SK-N-SH (cell line): ENCODE data around the gene PTPRD. TPM values are rescaled to one million over a fixed set of nuclear protein-coding genes. Genes with fewer than 3 reads are reported as not detected.

Experiments used
- CTCF ChIA-PET: fragments of 300-600, 350-600 bp; formaldehyde crosslinking; extraction: SDS; loops from one replicate; lab custom pipeline; 2021; lab: Yijun Ruan, JAX
- POLR2A ChIA-PET: fragments of 350-600 bp; sonication (Branson Sonifier 250); formaldehyde crosslinking; extraction: SDS; loops from one replicate; lab custom pipeline; 2020; ENCODE audit warnings: antibody characterized with exemption, inconsistent platforms; lab: Yijun Ruan, JAX
- DNase-seq: peaks from one replicate; pipeline ENCODE4 v3.0.0; 2012
- H2AFZ ChIP-seq: fragments of 200-600 bp; sonication (generic); 2 replicates; pipeline ENCODE4 v1.8.1; 2016; ENCODE audit warnings: antibody characterized with exemption, mild to moderate bottlenecking, low read depth
- H3F3A ChIP-seq: fragments of 200-600 bp; sonication (generic); replicated peaks from 2 replicates; pipeline ENCODE3; 2016; ENCODE audit warnings: antibody characterized with exemption, mild to moderate bottlenecking; ENCODE audit not compliant: insufficient read depth
- H3K27ac ChIP-seq, 2 experiments: fragments of 200-500 bp in 1 of 2; fragments of 200-600 bp in 1 of 2; sonication (Bioruptor generic) in 1 of 2; sonication (generic), shearing (Covaris generic) in 1 of 2; 2 replicates each; pipeline versions ENCODE4 v1.5.1 to v1.6.1; 2014 to 2016; ENCODE audit warnings: low read depth in 2 of 2, inconsistent platforms in 1 of 2, low read length in 1 of 2, mild to moderate bottlenecking in 1 of 2, mixed read lengths in 1 of 2
- H3K27me3 ChIP-seq: fragments of 200-600 bp; sonication (generic), shearing (Covaris generic); 2 replicates; pipeline ENCODE4 v1.6.1; 2016; ENCODE audit warnings: mixed run types; ENCODE audit not compliant: insufficient read depth
- H3K36me3 ChIP-seq, 2 experiments: fragments of 200-500 bp in 1 of 2; fragments of 200-600 bp in 1 of 2; sonication (Bioruptor generic) in 1 of 2; sonication (generic) in 1 of 2; replicated peaks in 1 of 2; 2 replicates each; pipeline versions ENCODE3 to v1.5.1; 2014 to 2016; ENCODE audit warnings: low read length in 1 of 2, mild to moderate bottlenecking in 1 of 2; ENCODE audit not compliant: insufficient read depth in 2 of 2, control insufficient read depth in 1 of 2
- H3K4me1 ChIP-seq, 2 experiments: fragments of 200-500 bp in 1 of 2; fragments of 200-600 bp in 1 of 2; sonication (Bioruptor generic) in 1 of 2; sonication (generic), shearing (Covaris generic) in 1 of 2; 2 replicates each; pipeline versions ENCODE4 v1.5.1 to v1.6.1; 2014 to 2016; ENCODE audit warnings: low read depth in 1 of 2, low read length in 1 of 2, mixed run types in 1 of 2; ENCODE audit not compliant: insufficient read depth in 2 of 2, control insufficient read depth in 1 of 2
- H3K4me2 ChIP-seq: fragments of 200-600 bp; sonication (generic), shearing (Covaris generic); 2 replicates; pipeline ENCODE4 v1.6.1; 2017; ENCODE audit warnings: mixed run types
- H3K4me3 ChIP-seq, 2 experiments: fragments of 200-500 bp in 1 of 2; fragments of 200-600 bp in 1 of 2; sonication (Bioruptor generic) in 1 of 2; sonication (generic), shearing (Covaris generic) in 1 of 2; 2 replicates each; pipeline versions ENCODE4 v1.5.1 to v1.8.1; 2014 to 2016; ENCODE audit warnings: low read depth in 2 of 2, inconsistent platforms in 1 of 2, low read length in 1 of 2, mild to moderate bottlenecking in 1 of 2, mixed read lengths in 1 of 2, moderate library complexity in 1 of 2
- H3K79me2 ChIP-seq: fragments of 200-600 bp; sonication (generic); 2 replicates; pipeline ENCODE4 v1.8.1; 2017; ENCODE audit warnings: mild to moderate bottlenecking; ENCODE audit not compliant: insufficient read depth
- H3K9ac ChIP-seq: fragments of 200-600 bp; sonication (generic); 2 replicates; pipeline ENCODE4 v1.6.1; 2017; ENCODE audit warnings: mixed run types
- H3K9me2 ChIP-seq: fragments of 200-600 bp; sonication (generic); 2 replicates; pipeline ENCODE4 v1.6.1; 2017; ENCODE audit warnings: mixed run types
- H3K9me3 ChIP-seq: fragments of 200-600 bp; sonication (generic); 2 replicates; pipeline ENCODE4 v1.6.1; 2017; ENCODE audit warnings: mixed run types, mild to moderate bottlenecking, moderate library complexity
- H4K20me1 ChIP-seq: fragments of 200-600 bp; sonication (generic); 2 replicates; pipeline ENCODE4 v1.6.1; 2017; ENCODE audit warnings: mild to moderate bottlenecking, mixed run types; ENCODE audit not compliant: insufficient read depth
- ELF1 ChIP-seq: IDR thresholded peaks from 2 replicates; pipeline ENCODE4 v1.4.0; 2012
- EZH2phosphoT487 ChIP-seq: fragments of 200-600 bp; sonication (generic); IDR thresholded peaks from 2 replicates; pipeline ENCODE4 v1.6.1; 2017; ENCODE audit warnings: low read depth, mixed run types, mild to moderate bottlenecking, antibody characterized with exemption, moderate library complexity, borderline replicate concordance
- GABPA ChIP-seq: IDR thresholded peaks from 2 replicates; pipeline ENCODE4 v1.4.0; 2012; ENCODE audit warnings: low read depth, mild to moderate bottlenecking
- GATA2 ChIP-seq: sonication (generic); formaldehyde crosslinking; IDR thresholded peaks from 2 replicates; pipeline ENCODE4 v1.5.0; 2020; ENCODE audit warnings: mild to moderate bottlenecking, missing genetic modification reagents
- JUND ChIP-seq: IDR thresholded peaks from 2 replicates; pipeline ENCODE4 v1.4.0; 2012
- MEF2A ChIP-seq: IDR thresholded peaks from 2 replicates; pipeline ENCODE4 v1.4.0; 2012; ENCODE audit warnings: low read depth, borderline replicate concordance
- MXI1 ChIP-seq: IDR thresholded peaks from 2 replicates; pipeline ENCODE4 v1.6.1; 2012; ENCODE audit warnings: mild to moderate bottlenecking, low read depth, low read length, improper control_type of control experiment
- NFIC ChIP-seq: IDR thresholded peaks from 2 replicates; pipeline ENCODE4 v1.4.0; 2012; ENCODE audit warnings: borderline replicate concordance
- PBX3 ChIP-seq: IDR thresholded peaks from 2 replicates; pipeline ENCODE4; 2012
- POLR2AphosphoS5 ChIP-seq: IDR thresholded peaks from 2 replicates; pipeline ENCODE4 v1.6.1; 2012; ENCODE audit warnings: low read depth, low read length
- RAD21 ChIP-seq: IDR thresholded peaks from 2 replicates; pipeline ENCODE4 v1.6.1; 2012; ENCODE audit warnings: mild to moderate bottlenecking, low read length
- RCOR1 ChIP-seq: fragments of 150-350 bp; IDR thresholded peaks from 2 replicates; pipeline ENCODE4 v1.6.1; 2017; ENCODE audit warnings: antibody characterized with exemption, low read length
- RXRA ChIP-seq: IDR thresholded peaks from 2 replicates; pipeline ENCODE4 v1.4.0; 2012; ENCODE audit warnings: low read depth, mild to moderate bottlenecking, borderline replicate concordance
- SIN3A ChIP-seq: IDR thresholded peaks from 2 replicates; pipeline ENCODE4 v1.6.1; 2012; ENCODE audit warnings: low read depth, mild to moderate bottlenecking, low read length, moderate library complexity, borderline replicate concordance
- TAF1 ChIP-seq: IDR thresholded peaks from 2 replicates; pipeline ENCODE4 v1.6.1; 2012; ENCODE audit warnings: low read depth, mild to moderate bottlenecking, low read length, moderate library complexity, borderline replicate concordance
- TEAD4 ChIP-seq: IDR thresholded peaks from 2 replicates; pipeline ENCODE4 v1.4.0; 2012; ENCODE audit warnings: mild to moderate bottlenecking, borderline replicate concordance; ENCODE audit not compliant: insufficient read depth
- ZBTB33 ChIP-seq: IDR thresholded peaks from 2 replicates; pipeline ENCODE4 v1.4.0; 2012; ENCODE audit warnings: low read depth, borderline replicate concordance
- WGBS: methylation state at CpG from one replicate; pipeline ENCODE4 v1.1.6; 2017; ENCODE audit warnings: low lambda C conversion rate; 5-methylcytosine and 5-hydroxymethylcytosine counted together
- polyA plus RNA-seq, 3 experiments: library from polyadenylated mRNA; depleted of rRNA; stranded (reverse); fragments of >200 nt; gene quantifications; 2 replicates each; pipeline ENCODE4 v1.2.3, GENCODE V29; 2012
- TF ChIP-seq, protein P1 (sequence below): fragments of 200-600 bp; sonication (generic); IDR thresholded peaks from 2 replicates; pipeline ENCODE4 v1.6.1; 2017; ENCODE audit warnings: antibody characterized with exemption, mild to moderate bottlenecking, moderate library complexity
- TF ChIP-seq, protein P2 (sequence below): IDR thresholded peaks from 2 replicates; pipeline ENCODE4 v1.4.0; 2012; ENCODE audit warnings: low read depth
- TF ChIP-seq, protein P3 (sequence below): fragments of 150-350 bp; IDR thresholded peaks from 2 replicates; pipeline ENCODE4 v1.6.1; 2017; ENCODE audit warnings: antibody characterized with exemption, low read length, low read depth, borderline replicate concordance

The PTPRD gene
- polyA plus RNA-seq, 1 of the 3 experiments (the other 2 are of a cell fraction) = 0.15 TPM

- Histone ChIP-seq H3K9me2 (no peaks in the 10 kb centered on the region), H3K27me3 (no peaks in the 10 kb centered on the region), H3K4me3 (no peak overlapping the region), H3K36me3 (no peaks in the 10 kb centered on the region), H3F3A (no peaks in the 10 kb centered on the region), H3K9ac (no peak overlapping the region), H2AFZ (no peak overlapping the region), H3K4me2 (no peak overlapping the region), H3K4me1 (peaks cover 0 to 4% of the 10 kb centered on the region in 2 experiments; a peak in 1 of 4 replicates), H3K79me2 (no peaks in the 10 kb centered on the region), H3K9me3 (no peaks in the 10 kb centered on the region), H3K27ac (no peak overlapping the region), H4K20me1 (no peaks in the 10 kb centered on the region)
- 80% methylated on average over 11 of the region's 11 CpGs for WGBS
- TF ChIP-seq GATA2 (CRISPR knock-in tag) = no peak
- no peak for TF ChIP-seq MXI1
- TF ChIP-seq, protein P1, sequence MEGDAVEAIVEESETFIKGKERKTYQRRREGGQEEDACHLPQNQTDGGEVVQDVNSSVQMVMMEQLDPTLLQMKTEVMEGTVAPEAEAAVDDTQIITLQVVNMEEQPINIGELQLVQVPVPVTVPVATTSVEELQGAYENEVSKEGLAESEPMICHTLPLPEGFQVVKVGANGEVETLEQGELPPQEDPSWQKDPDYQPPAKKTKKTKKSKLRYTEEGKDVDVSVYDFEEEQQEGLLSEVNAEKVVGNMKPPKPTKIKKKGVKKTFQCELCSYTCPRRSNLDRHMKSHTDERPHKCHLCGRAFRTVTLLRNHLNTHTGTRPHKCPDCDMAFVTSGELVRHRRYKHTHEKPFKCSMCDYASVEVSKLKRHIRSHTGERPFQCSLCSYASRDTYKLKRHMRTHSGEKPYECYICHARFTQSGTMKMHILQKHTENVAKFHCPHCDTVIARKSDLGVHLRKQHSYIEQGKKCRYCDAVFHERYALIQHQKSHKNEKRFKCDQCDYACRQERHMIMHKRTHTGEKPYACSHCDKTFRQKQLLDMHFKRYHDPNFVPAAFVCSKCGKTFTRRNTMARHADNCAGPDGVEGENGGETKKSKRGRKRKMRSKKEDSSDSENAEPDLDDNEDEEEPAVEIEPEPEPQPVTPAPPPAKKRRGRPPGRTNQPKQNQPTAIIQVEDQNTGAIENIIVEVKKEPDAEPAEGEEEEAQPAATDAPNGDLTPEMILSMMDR = no peak
- no peak for TF ChIP-seq RXRA
- TF ChIP-seq NFIC = no peak
- no peak for TF ChIP-seq EZH2phosphoT487
- no peak for TF ChIP-seq GABPA
- no peak for TF ChIP-seq TAF1
- TF ChIP-seq RAD21 = no peak
- no peak for TF ChIP-seq POLR2AphosphoS5
- TF ChIP-seq, protein P2, sequence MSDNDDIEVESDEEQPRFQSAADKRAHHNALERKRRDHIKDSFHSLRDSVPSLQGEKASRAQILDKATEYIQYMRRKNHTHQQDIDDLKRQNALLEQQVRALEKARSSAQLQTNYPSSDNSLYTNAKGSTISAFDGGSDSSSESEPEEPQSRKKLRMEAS = no peak
- no peak for TF ChIP-seq JUND
- TF ChIP-seq RCOR1 = no peak
- TF ChIP-seq MEF2A = no peak
- TF ChIP-seq PBX3 = no peak
- DNase-seq = no peak
- ChIA-PET POLR2A (no interaction called here), CTCF (no interaction called here)
Observed at GRCh38 chr9:8724284-8725018, 1888.4 kb downstream of the PTPRD start.

GRCh38 chr9:8723195-8723594 is 1889.6 kb downstream of the PTPRD start:
- DNase-seq = no peak
- peaks cover 0 to 4% of the 10 kb centered on the region in 2 experiments; a peak in 1 of 4 replicates for H3K4me1 ChIP-seq
- TF ChIP-seq ZBTB33 (no peak), GATA2 (CRISPR knock-in tag) (no peak), TEAD4 (no peak), RXRA (no peak), GABPA (no peak), RCOR1 (no peak), ELF1 (no peak), SIN3A (no peak), RAD21 (no peak)
- TF ChIP-seq, protein P3, sequence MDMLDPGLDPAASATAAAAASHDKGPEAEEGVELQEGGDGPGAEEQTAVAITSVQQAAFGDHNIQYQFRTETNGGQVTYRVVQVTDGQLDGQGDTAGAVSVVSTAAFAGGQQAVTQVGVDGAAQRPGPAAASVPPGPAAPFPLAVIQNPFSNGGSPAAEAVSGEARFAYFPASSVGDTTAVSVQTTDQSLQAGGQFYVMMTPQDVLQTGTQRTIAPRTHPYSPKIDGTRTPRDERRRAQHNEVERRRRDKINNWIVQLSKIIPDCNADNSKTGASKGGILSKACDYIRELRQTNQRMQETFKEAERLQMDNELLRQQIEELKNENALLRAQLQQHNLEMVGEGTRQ = no peak
- no peak overlapping the region for H2AFZ ChIP-seq
- no peak overlapping the region for H3K4me3 ChIP-seq
- no peaks in the 10 kb centered on the region for H3K27me3 ChIP-seq
- WGBS = 63% methylated on average over 5 of the region's 5 CpGs
- no peaks in the 10 kb centered on the region for H3K79me2 ChIP-seq
- no peak overlapping the region for H3K9ac ChIP-seq
- H3K4me2 ChIP-seq = no peak overlapping the region
- CTCF ChIA-PET = interaction anchor here (1.0 kb wide), 1 partner anchor 92 kb away, joined by 3 read pairs; no protein-coding TSS in a partner anchor
- no peak overlapping the region for H3K27ac ChIP-seq
- POLR2A ChIA-PET = no interaction called here
- no peaks in the 10 kb centered on the region for H4K20me1 ChIP-seq
- H3K9me3 ChIP-seq = no peaks in the 10 kb centered on the region
- H3F3A ChIP-seq = no peaks in the 10 kb centered on the region
- H3K9me2 ChIP-seq = no peaks in the 10 kb centered on the region
- H3K36me3 ChIP-seq = no peaks in the 10 kb centered on the region
